GM12878 (cell line): ENCODE data around the gene LPAR3. TPM values are rescaled to one million over a fixed set of nuclear protein-coding genes. Genes with fewer than 3 reads are reported as not detected.

Source experiments
- BCLAF1 ChIP-seq: fragments of 450-650 bp; IDR thresholded peaks from 2 replicates; pipeline ENCODE4 v1.6.1; 2017; ENCODE audit warnings: antibody characterized with exemption, mild to moderate bottlenecking, moderate library complexity
- CTCF ChIP-seq, 3 experiments: IDR thresholded peaks in 2 of 3; conservative IDR thresholded peaks in 1 of 3; 2 replicates each; pipeline ENCODE4 v1.5.1; 2011; ENCODE audit warnings: low read depth in 3 of 3, low read length in 3 of 3, mild to moderate bottlenecking in 3 of 3, control low read depth in 2 of 3, moderate library complexity in 2 of 3, inconsistent platforms in 1 of 3, mixed read lengths in 1 of 3; ENCODE audit not compliant: control insufficient read depth in 2 of 3, insufficient read depth in 1 of 3; ENCODE audit errors: extremely low read depth in 1 of 3
- ESRRA ChIP-seq: IDR thresholded peaks from 2 replicates; pipeline ENCODE4 v1.6.1; 2012; ENCODE audit warnings: mild to moderate bottlenecking, low read length, improper control_type of control experiment
- IRF3 ChIP-seq: fragments of 450-650 bp; IDR thresholded peaks from 2 replicates; pipeline ENCODE4 v1.6.1; 2014; ENCODE audit warnings: mild to moderate bottlenecking
- JUNB ChIP-seq: IDR thresholded peaks from 2 replicates; pipeline ENCODE4 v1.6.1; 2016; ENCODE audit warnings: antibody characterized with exemption, mild to moderate bottlenecking
- POLR2AphosphoS5 ChIP-seq: IDR thresholded peaks from 2 replicates; pipeline ENCODE4 v1.6.1; 2011; ENCODE audit warnings: mild to moderate bottlenecking, low read length, inconsistent platforms
- RAD21 ChIP-seq: IDR thresholded peaks from 2 replicates; pipeline ENCODE4 v1.6.1; 2011; ENCODE audit warnings: mild to moderate bottlenecking, low read depth, low read length, moderate library complexity; ENCODE audit not compliant: insufficient read depth
- RFX5 ChIP-seq: IDR thresholded peaks from 2 replicates; pipeline ENCODE4 v1.6.1; 2011; ENCODE audit warnings: low read depth, low read length, improper control_type of control experiment
- SIN3A ChIP-seq: IDR thresholded peaks from 2 replicates; pipeline ENCODE4 v1.6.1; 2012; ENCODE audit warnings: low read depth, low read length, improper control_type of control experiment
- SIX5 ChIP-seq: IDR thresholded peaks from 2 replicates; pipeline ENCODE4 v1.6.1; 2011; ENCODE audit warnings: mild to moderate bottlenecking, low read depth, low read length, moderate library complexity; ENCODE audit not compliant: severe bottlenecking
- SMAD5 ChIP-seq: IDR thresholded peaks from 2 replicates; pipeline ENCODE4 v1.6.1; 2016; ENCODE audit warnings: antibody characterized with exemption, low read depth
- SMC3 ChIP-seq: IDR thresholded peaks from 2 replicates; pipeline ENCODE4 v1.6.1; 2011; ENCODE audit warnings: low read length, improper control_type of control experiment, borderline replicate concordance
- SPI1 ChIP-seq: IDR thresholded peaks from 2 replicates; pipeline ENCODE4 v1.6.1; 2011; ENCODE audit warnings: low read depth, mild to moderate bottlenecking, low read length, moderate library complexity, borderline replicate concordance; ENCODE audit not compliant: insufficient read depth
- SREBF2 ChIP-seq: IDR thresholded peaks from 2 replicates; pipeline ENCODE4 v1.6.1; 2012; ENCODE audit warnings: mild to moderate bottlenecking, low read length
- ZBTB33 ChIP-seq: fragments of 450-650 bp; IDR thresholded peaks from 2 replicates; pipeline ENCODE4 v1.6.1; 2017; ENCODE audit warnings: mild to moderate bottlenecking
- ZNF622 ChIP-seq: fragments of 450-650 bp; IDR thresholded peaks from 2 replicates; pipeline ENCODE4 v1.6.1; 2017; ENCODE audit warnings: mild to moderate bottlenecking, inconsistent platforms
- polyA plus RNA-seq, 11 experiments: library from polyadenylated mRNA; depleted of rRNA in 4 of 11; unstranded in 6 of 11; stranded (reverse) in 5 of 11; fragments of >200 nt; fragmentation: Nextera tagmentation in 4 of 11; fragmentation: Illumina TruSeq in 1 of 11; extraction: Ambion mirVana in 4 of 11; extraction: Trizol in 1 of 11; gene quantifications; 1 replicate in 1 of 11; 2 replicates in 10 of 11; pipeline versions ENCODE4 v1.2.1 to v1.2.3, GENCODE V29; 2011 to 2016; ENCODE audit warnings: inconsistent platforms in 2 of 11, missing spikeins in 2 of 11, low read depth in 1 of 11
- total RNA-seq, 4 experiments: library from RNA; depleted of rRNA in 3 of 4; stranded (reverse); fragments of >200 nt in 3 of 4; fragmentation: Illumina TruSeq in 1 of 4; extraction: Trizol in 1 of 4; gene quantifications; 2 replicates each; pipeline versions ENCODE4 v1.2.1 to v1.2.3, GENCODE V29; 2013 to 2021

LPAR3 gene
- total and polyA plus RNA-seq, 10 of the 15 experiments (the other 5 are each of a cell fraction or from before 2014, with no cell fraction given) = 0.03 to 0.31 (median 0.09) TPM; not detected in 3

- TF ChIP-seq CTCF (IDR thresholded peaks at IDR 0.05 in 2 of 3, conservative IDR thresholded peaks at IDR 0.05 in 1 of 3; ENCODE audit: control insufficient read depth in 2 of 3, extremely low read depth in 1 of 3, insufficient read depth in 1 of 3, low read depth in 3 of 3, low read length in 3 of 3) = peak; percentile 76 to 89 (median 84)
- TF ChIP-seq SIN3A = no peak
- TF ChIP-seq SMC3 = peak; percentile 53
- TF ChIP-seq SIX5 = no peak
- TF ChIP-seq SMAD5 = no peak
- no peak for TF ChIP-seq ZNF622
- TF ChIP-seq SREBF2 = no peak
- TF ChIP-seq BCLAF1 = no peak
- TF ChIP-seq SPI1 = no peak
- no peak for TF ChIP-seq RFX5
- TF ChIP-seq POLR2AphosphoS5 = no peak
- no peak for TF ChIP-seq ESRRA
- TF ChIP-seq RAD21 = peak; percentile 57
- TF ChIP-seq JUNB = no peak
- no peak for TF ChIP-seq IRF3
- TF ChIP-seq ZBTB33 = no peak
These were observed 110.8 kb downstream of the LPAR3 start (continued) for GRCh38 chr1:84781946-84782771.
